ENCODE results near the gene ARMC2. TPM values are rescaled to one million over a fixed set of nuclear protein-coding genes. Genes with fewer than 3 reads are reported as not detected.
A peak's percentile ranks its signal among the peaks of the same experiment; 100 is the strongest.

Gene ARMC2
- total RNA-seq, 2 experiments from 2014 or later, result 4.4 to 7.9 TPM

- Mint-ChIP-seq H3K36me3 (peaks cover 1% of the 10 kb centered on the region), H3K27ac (no peak overlapping the region), H3K4me1 (ENCODE audit: low read depth) (peaks cover 39% of the 10 kb centered on the region), H3K27me3 (no peaks in the 10 kb centered on the region), H3K4me3 (no peak overlapping the region), H3K9me3 (no peaks in the 10 kb centered on the region)
- POLR2A ChIA-PET, result no interaction called here
- intact Hi-C loops (cut with micrococcal nuclease), result loop anchor here (10.0 kb wide), 2 partner anchors 130 to 360 kb away; no protein-coding TSS in a partner anchor
- no peak for DNase-seq
- CTCF ChIA-PET, result interaction anchor here (1.0 kb wide), 1 partner anchor 10 kb away, joined by 3 read pairs; no protein-coding TSS in a partner anchor
Measured at GRCh38 chr6:108944707-108945680, 96.8 kb downstream of the ARMC2 start.

DNA sequence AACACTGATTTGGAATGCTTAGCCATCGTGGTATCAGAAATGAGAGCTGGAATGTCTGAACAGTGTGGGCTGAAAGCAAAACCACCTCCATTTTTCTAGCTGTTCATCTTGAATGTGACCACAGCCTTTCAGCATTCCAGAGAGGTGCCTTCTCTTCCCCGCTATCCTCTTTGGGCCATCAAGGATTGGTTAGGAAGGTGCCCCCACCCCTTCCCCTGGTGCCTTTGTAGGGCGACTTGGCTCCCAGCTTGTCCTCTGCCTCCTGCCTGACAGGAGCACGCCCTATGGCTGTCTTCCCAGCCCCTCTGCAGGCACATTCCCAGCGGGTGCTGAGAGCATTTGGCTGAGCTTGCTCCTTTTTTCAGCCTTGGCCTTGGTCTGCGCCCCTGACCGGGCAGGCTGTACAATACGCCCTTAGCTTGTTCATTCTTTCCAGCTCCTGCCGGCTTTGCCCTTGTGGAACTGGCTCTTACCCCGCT, 97.5 kb downstream of the ARMC2 start:
- Mint-ChIP-seq H3K27ac (no peak overlapping the region), H3K4me1 (ENCODE audit: low read depth) (peaks cover 39% of the 10 kb centered on the region), H3K9me3 (no peaks in the 10 kb centered on the region), H3K4me3 (no peak overlapping the region), H3K27me3 (no peaks in the 10 kb centered on the region), H3K36me3 (no peaks in the 10 kb centered on the region)
- ChIA-PET POLR2A (no interaction called here), CTCF (no interaction called here)
- no peak for DNase-seq
- intact Hi-C loops (cut with micrococcal nuclease), result loop anchor here (10.0 kb wide), 2 partner anchors 129 to 359 kb away; no protein-coding TSS in a partner anchor

DNA sequence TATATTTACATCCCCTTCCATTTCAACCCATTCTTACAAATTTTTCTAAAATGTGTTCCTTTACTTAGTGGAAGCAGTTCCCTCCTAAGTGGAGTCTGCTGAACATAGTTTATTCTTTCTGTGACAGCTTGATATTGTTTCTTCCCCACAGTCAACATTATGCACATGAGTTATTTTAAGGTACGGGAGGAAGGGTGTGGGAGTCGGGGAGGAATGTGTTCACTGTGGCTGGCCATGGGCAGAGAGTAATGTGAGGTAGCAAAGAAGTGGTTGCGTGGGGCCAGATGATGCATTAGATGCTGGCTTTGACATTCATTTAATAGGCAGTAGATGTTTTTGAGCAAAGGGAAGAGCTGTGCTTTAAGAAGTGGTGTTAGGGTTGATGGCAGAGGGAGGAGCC, 98.5 kb downstream of the ARMC2 start:
- H3K27ac Mint-ChIP-seq, result no peak overlapping the region
- ChIA-PET POLR2A (no interaction called here), CTCF (interaction anchor here (0.9 to 1.2 kb wide), 4 partner anchors 26 to 405 kb away, joined by 3 to 4 read pairs (median 4); no protein-coding TSS in a partner anchor)
- no peaks in the 10 kb centered on the region for H3K9me3 Mint-ChIP-seq
- intact Hi-C loops (cut with micrococcal nuclease), result loop anchor here (10.0 kb wide), 2 partner anchors 128 to 358 kb away; no protein-coding TSS in a partner anchor
- no peaks in the 10 kb centered on the region for H3K36me3 Mint-ChIP-seq
- no peak for DNase-seq
- no peak overlapping the region for H3K4me3 Mint-ChIP-seq
- H3K27me3 Mint-ChIP-seq, result no peaks in the 10 kb centered on the region
- peaks cover 39% of the 10 kb centered on the region for H3K4me1 Mint-ChIP-seq (ENCODE audit: low read depth)

DNA sequence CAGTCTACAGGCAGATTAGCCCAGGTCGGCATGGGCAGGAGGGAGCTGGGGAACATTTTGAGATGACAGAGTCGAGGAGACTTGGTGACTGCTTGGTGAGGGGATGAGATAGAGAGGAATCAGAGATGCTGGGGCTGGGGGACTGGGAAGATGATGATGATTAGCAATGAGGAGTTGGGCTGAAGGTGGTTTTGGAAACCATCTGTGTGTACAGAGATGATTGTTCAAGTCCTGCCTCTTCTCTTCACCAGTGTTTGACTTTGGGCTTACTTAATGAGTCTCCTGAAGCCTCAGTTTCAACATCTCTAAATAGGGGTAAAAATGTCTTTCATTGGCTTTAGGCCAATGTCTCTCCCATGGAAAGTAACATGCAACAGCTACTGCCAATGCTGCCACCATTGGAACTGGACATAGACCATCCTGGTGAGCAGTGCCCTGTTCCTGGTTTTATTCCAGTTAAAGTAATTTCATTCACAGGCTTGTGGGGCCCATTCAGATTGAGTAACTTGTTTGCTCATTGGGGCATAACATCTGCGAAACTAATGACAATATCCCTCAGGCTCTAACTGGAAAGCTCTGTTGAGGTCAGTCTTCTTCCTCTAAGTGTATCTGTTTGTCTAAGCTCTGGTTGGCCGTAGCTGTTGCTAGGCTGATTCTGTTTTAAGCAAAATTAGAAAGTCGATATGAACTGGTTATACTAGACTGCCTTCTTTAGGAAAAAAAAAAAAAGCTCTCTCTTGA, 99.1 kb downstream of the ARMC2 start:
- intact Hi-C loops (cut with micrococcal nuclease), result loop anchor here (10.0 kb wide), 2 partner anchors 128 to 358 kb away; no protein-coding TSS in a partner anchor
- H3K9me3 Mint-ChIP-seq, result no peaks in the 10 kb centered on the region

DNA sequence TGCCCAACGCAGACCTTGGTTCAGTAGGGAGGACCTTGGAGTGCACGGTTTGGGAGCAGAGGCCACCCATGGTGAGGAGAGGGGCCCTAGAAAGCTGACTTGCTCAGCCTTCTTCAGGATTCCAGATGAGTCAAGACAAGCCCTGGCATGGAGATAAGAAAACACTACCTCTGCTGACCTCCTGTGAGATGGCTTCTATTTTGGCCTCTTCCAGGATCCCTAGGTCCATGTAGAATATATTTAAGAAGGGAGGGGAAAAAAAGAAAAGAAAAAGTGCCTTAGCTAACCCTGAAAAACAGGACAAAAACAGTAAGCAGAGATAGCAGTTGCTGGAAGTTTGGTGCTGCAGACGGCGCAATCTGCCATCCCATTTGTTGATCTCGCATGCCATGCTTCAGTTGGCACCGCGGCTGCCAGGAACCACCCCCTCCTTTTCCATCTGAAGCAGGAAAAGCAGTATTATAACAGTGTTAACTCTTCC, 100.0 kb downstream of the ARMC2 start:
- H3K27me3 Mint-ChIP-seq, result no peaks in the 10 kb centered on the region
- DNase-seq, result no peak
- no peaks in the 10 kb centered on the region for H3K9me3 Mint-ChIP-seq
- CTCF ChIA-PET, result interaction anchor here (1.2 kb wide), 2 partner anchors 33 to 125 kb away, joined by 3 to 4 read pairs; no protein-coding TSS in a partner anchor
- no peak overlapping the region for H3K27ac Mint-ChIP-seq
- H3K4me3 Mint-ChIP-seq, result no peak overlapping the region
- H3K4me1 Mint-ChIP-seq (ENCODE audit: low read depth), result peaks cover 26% of the 10 kb centered on the region
- no peaks in the 10 kb centered on the region for H3K36me3 Mint-ChIP-seq
- intact Hi-C loops (cut with micrococcal nuclease), result loop anchor here (10.0 kb wide), 2 partner anchors 127 to 357 kb away; no protein-coding TSS in a partner anchor
- POLR2A ChIA-PET, result interaction anchor here (0.5 kb wide), 1 partner anchor 24 kb away, joined by 4 read pairs; no protein-coding TSS in a partner anchor

More for the DNA sequence above, 99.1 kb downstream of the ARMC2 start:
- no peaks in the 10 kb centered on the region for H3K36me3 Mint-ChIP-seq
- H3K27ac Mint-ChIP-seq, result no peak overlapping the region
- no peak overlapping the region for H3K4me3 Mint-ChIP-seq
- CTCF ChIA-PET, result interaction anchor here (0.9 to 1.2 kb wide), 4 partner anchors 26 to 405 kb away, joined by 3 to 4 read pairs (median 4); no protein-coding TSS in a partner anchor
- H3K4me1 Mint-ChIP-seq (ENCODE audit: low read depth), result peaks cover 34% of the 10 kb centered on the region
- no peaks in the 10 kb centered on the region for H3K27me3 Mint-ChIP-seq
- POLR2A ChIA-PET, result interaction anchor here (0.5 kb wide), 1 partner anchor 23 kb away, joined by 4 read pairs; no protein-coding TSS in a partner anchor
- no peak for DNase-seq

- Mint-ChIP-seq H3K36me3 (no peaks in the 10 kb centered on the region), H3K27me3 (no peaks in the 10 kb centered on the region), H3K9me3 (no peaks in the 10 kb centered on the region), H3K27ac (no peak overlapping the region), H3K4me1 (ENCODE audit: low read depth) (peaks cover 18% of the 10 kb centered on the region), H3K4me3 (no peak overlapping the region)
- ChIA-PET POLR2A (no interaction called here), CTCF (no interaction called here)
- DNase-seq, result no peak
- intact Hi-C loops (cut with micrococcal nuclease), result no loop called here
Measured at GRCh38 chr6:108951351-108951953, 103.2 kb downstream of the ARMC2 start.

DNA sequence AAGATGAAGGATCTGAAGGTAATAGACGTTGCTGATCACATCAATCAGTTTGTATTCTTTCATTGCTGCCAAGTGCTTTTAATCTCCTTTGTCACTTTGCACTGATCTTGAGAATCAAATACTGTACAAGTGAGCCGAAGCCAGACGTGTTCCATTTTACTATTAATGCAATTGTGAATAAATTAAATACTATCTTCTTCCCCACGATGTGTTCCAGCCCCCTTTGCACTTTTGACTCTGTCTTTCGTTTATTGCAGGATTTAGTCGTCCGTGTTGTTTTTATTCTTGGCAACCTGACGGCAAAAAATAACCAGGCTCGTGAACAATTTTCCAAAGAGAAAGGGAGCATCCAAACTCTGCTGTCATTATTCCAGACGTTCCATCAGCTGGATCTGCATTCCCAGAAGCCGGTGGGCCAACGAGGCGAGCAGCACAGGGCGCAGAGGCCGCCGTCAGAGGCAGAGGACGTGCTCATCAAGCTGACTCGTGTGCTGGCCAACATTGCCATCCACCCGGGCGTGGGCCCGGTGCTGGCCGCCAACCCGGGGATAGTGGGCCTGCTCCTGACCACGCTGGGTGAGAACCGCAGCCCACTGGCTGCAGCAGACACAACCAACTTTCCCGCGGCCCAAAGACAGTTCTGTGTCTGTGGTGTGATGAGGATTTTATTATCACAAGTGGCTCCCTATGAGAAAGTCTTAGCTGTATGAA, 104.7 kb downstream of the ARMC2 start:
- Mint-ChIP-seq H3K4me1 (ENCODE audit: low read depth) (peaks cover 9% of the 10 kb centered on the region), H3K4me3 (no peak overlapping the region), H3K27me3 (no peaks in the 10 kb centered on the region), H3K9me3 (no peaks in the 10 kb centered on the region), H3K27ac (no peak overlapping the region), H3K36me3 (no peaks in the 10 kb centered on the region)
- no peak for DNase-seq
- POLR2A ChIA-PET, result interaction anchor here (0.6 kb wide), 1 partner anchor 20 kb away, joined by 4 read pairs; no protein-coding TSS in a partner anchor
- CTCF ChIA-PET, result no interaction called here
- intact Hi-C loops (cut with micrococcal nuclease), result no loop called here

GRCh38 chr6:108953681-108954080, 105.5 kb downstream of the ARMC2 start:
- Mint-ChIP-seq H3K27ac (no peak overlapping the region), H3K4me3 (no peak overlapping the region), H3K27me3 (no peaks in the 10 kb centered on the region), H3K36me3 (no peaks in the 10 kb centered on the region), H3K9me3 (no peaks in the 10 kb centered on the region), H3K4me1 (ENCODE audit: low read depth) (peaks cover 9% of the 10 kb centered on the region)
- ChIA-PET POLR2A (interaction anchor here (0.6 kb wide), 1 partner anchor 21 kb away, joined by 4 read pairs; no protein-coding TSS in a partner anchor), CTCF (no interaction called here)
- no peak for DNase-seq
- intact Hi-C loops (cut with micrococcal nuclease), result no loop called here

DNA sequence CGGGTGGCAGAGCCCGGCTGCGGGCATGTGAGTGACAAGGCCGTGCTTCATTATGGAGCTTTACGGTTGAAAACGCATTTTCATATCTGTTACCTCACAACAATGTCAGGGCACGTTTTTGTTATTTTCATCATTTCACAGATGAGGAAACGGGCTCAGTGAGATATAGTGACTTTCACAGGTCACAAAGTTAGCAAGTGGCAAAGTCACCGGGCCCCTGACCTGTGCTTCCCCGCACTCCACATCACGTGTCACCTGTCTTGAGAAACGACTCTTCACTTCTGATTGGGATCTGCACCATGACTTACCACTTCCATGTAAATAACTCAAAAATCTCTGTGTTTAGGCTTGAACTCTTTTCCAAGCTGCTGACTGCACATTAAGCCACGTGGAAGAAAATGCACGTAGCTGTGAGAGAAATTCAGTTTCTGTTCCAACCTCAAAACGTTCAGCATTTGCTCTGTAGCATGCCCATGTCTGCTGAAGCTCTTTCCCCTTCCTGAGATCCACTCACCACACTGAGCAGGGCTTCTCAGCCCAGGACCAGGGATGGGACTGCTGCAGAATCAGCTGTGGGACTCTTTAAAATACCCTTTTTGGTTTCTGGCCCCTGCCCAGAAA, 107.2 kb downstream of the ARMC2 start:
- peaks cover 16% of the 10 kb centered on the region for H3K4me1 Mint-ChIP-seq (ENCODE audit: low read depth)
- no peaks in the 10 kb centered on the region for H3K9me3 Mint-ChIP-seq
- H3K36me3 Mint-ChIP-seq, result no peaks in the 10 kb centered on the region
- no peak for DNase-seq
- peak overlapping the region; percentile 5 for H3K27ac Mint-ChIP-seq
- intact Hi-C loops (cut with micrococcal nuclease), result no loop called here
- no peak overlapping the region for H3K4me3 Mint-ChIP-seq
- POLR2A ChIA-PET, result interaction anchor here (1.2 kb wide), 1 partner anchor 33 kb away, joined by 4 read pairs; no protein-coding TSS in a partner anchor
- H3K27me3 Mint-ChIP-seq, result no peaks in the 10 kb centered on the region
- CTCF ChIA-PET, result interaction anchor here (0.8 to 0.9 kb wide), 2 partner anchors 11 to 31 kb away, joined by 3 read pairs; no protein-coding TSS in a partner anchor

GRCh38 chr6:108957221-108957620, 109.0 kb downstream of the ARMC2 start:
- POLR2A ChIA-PET, result no interaction called here
- Mint-ChIP-seq H3K4me3 (no peak overlapping the region), H3K4me1 (ENCODE audit: low read depth) (peaks cover 16% of the 10 kb centered on the region), H3K27ac (no peak overlapping the region), H3K36me3 (no peaks in the 10 kb centered on the region), H3K27me3 (no peaks in the 10 kb centered on the region), H3K9me3 (no peaks in the 10 kb centered on the region)
- intact Hi-C loops (cut with micrococcal nuclease), result no loop called here
- CTCF ChIA-PET, result no interaction called here
- DNase-seq, result no peak
